DND-41 (cell line): Measurements from ENCODE around the gene DKC1.

Experiments
- CTCF ChIP-seq: IDR thresholded peaks from 2 replicates; pipeline ENCODE4 v1.5.1; 2012; ENCODE audit warnings: borderline replicate concordance, low read length, moderate library complexity, mild to moderate bottlenecking; ENCODE audit not compliant: poor library complexity, severe bottlenecking; ENCODE audit errors: extremely low read depth
- EZH2 ChIP-seq: IDR thresholded peaks from 3 replicates; pipeline ENCODE4 v1.6.1; 2012; ENCODE audit warnings: borderline replicate concordance, low read depth, mild to moderate bottlenecking, moderate library complexity, low read length, inconsistent platforms; ENCODE audit not compliant: severe bottlenecking

GRCh38 chrX:154720067-154720466, 42.6 kb upstream of the DKC1 start:
- TF ChIP-seq EZH2 (no peak), CTCF (no peak)
